HG03103 (cell line): ENCODE results near the gene C10orf143.
"Not testable (repeated sequence)": the region's sequence is repeated elsewhere in the genome, so short reads cannot be mapped to it uniquely, and the experiment has no call there.

Experiments
- ATAC-seq: cut with Tn5 transposase; IDR thresholded peaks from one replicate; pipeline ENCODE4 v1.9.1; 2021; ENCODE audit warnings: low read depth; ENCODE audit not compliant: unreplicated experiment

The C10orf143 gene

DNA sequence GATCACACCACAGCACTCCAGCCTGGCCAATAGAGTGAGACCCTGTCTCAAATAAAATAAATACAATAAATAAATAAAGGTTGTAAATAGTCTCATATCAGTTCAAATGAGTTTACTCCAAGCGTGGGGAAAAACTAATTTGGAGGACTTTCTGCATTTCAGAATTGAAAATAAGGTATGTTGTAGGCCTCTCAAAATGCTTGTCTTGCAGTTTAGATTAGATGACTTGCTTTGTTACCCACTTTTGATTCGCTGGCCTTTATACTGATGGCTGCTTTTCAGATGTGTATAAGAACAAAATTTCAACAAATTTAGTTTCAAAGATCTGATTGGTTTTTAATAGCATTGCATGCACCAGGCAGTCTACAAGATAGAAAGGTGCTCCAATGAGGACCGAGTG, 2.2 kb upstream of the C10orf143 start:
- no peak for ATAC-seq

DNA sequence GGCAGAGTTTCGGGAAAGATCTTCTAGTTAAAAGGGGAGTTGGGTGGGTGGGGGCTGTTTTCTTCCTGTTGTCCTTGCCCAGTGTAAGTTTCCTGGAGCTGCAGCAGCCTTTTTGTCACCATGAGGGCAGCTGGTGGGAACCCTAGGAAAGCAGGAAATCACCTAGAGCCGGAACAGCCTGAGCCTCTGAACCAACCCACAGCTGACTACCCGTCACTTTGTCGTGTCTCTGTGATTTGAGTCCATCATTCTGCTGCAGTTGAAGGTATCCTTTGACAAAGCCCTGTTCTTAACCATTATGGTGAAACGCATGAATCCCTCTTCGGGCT, 1.2 kb upstream of the C10orf143 start:
- ATAC-seq = no peak

DNA sequence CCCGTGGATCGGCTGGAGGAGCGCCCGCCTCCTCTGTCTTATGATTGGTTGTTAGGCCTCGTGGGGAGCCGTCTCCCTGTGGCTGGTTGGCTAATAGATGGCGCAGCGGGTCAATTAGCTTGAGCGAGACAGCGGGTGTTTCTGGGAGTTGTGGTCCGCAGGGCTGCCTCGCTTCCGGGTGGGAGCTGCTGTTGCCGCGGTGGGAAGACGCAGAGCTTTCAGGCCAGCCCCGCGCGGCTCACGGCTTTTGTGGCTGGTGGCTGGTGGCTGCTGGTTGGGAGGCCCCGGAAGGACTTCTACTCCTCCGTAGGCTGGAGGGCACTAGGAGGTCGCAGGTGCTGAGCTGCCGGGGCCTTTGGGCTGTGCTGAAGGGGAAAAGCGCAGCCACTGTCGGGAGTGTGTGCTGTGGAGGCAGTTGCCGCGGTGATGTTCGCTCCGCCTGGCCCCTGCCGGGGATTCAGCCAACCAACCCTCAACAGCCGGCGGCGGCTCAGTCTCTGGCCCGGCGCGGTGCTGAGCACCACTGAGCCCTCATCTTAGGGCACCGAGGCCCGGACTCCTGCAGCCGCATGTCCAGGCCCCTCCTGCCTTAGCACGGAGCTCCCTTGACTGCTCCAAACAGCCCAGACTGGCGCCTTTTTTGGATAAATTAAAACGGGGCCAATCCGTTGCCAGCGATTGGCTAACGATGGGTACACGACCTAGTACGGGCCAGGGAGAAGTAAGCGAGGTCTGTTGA, 652 bp upstream of the C10orf143 start:
- ATAC-seq = peak; percentile 79

- ATAC-seq = no peak
Observed at GRCh38 chr10:130109796-130110245, 809 bp downstream of the C10orf143 start.

DNA sequence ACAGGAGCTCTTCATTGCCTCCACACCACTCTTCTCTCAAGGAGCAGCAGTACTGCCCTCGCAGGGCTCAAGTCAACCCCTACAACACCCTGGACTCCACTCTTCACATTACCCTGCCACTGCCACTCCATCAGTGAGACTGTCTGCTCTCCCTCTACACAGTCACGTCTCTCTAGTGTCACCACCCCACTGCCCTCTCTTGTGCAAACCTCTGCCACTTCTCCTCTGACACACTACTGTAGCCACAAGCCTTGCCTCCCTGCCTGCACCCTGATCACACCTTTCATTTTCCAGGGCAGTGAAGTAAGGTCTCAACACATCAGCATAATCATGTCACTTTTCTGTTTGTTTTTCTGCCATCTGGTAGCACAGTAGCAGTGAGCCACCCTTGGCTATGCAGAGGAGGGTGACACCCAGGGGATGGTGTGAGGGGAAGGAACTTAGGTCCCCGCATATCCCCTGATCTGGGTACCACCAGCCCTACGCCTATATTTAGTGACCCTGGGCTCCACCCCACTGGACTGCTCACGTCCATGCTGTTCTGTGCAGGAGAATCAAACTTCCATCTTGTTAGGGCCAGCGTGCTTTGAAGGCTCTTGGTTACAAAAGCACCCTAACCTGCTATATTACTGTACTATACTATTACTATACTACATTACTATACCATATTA, 1.6 kb downstream of the C10orf143 start:
- ATAC-seq = no peak

DNA sequence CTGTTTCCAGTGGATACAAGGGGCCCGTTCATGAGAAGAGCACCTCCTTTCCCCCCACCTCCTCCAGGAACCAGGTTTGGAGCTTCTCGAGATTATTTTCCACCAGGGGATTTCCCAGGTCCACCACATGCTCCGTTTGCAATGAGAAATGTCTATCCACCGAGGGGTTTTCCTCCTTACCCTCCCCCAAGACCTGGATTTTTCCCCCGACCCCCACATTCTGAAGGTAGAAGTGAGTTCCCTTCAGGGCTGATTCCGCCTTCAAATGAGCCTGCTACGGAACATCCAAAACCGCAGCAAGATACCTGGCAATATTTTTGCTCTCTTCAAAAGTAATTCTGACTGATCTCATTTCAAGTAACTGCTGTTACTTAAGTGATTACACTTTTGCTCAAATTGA, 2.5 kb downstream of the C10orf143 start:
- not testable (repeated sequence) for ATAC-seq

GRCh38 chr10:130105724-130106123, 4.9 kb downstream of the C10orf143 start:
- ATAC-seq = no peak

GRCh38 chr10:130099344-130099743, 11.3 kb downstream of the C10orf143 start:
- no peak for ATAC-seq

DNA sequence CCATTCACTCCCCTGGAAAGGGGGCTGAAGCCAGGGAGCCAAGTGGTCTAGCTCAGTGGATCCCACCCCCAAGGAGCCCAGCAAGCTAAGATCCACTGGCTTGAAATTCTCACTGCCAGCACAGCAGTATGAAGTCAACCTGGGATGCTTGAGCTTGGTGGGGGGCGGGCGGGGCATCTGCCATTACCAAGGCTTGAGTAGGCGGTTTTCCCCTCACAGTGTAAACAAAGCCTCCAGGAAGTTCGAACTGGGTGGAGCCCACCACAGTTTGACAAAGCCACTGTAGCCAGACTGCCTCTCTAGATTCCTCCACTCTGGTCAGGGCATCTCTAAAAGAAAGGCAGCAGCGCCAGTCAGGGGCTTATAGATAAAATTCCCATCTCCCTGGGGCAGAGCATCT, 20.1 kb downstream of the C10orf143 start:
- ATAC-seq = not testable (repeated sequence)

GRCh38 chr10:130080461-130080814, 30.2 kb downstream of the C10orf143 start:
- no peak for ATAC-seq

GRCh38 chr10:130079614-130080460, 30.8 kb downstream of the C10orf143 start:
- ATAC-seq = no peak

- no peak for ATAC-seq
Observed at GRCh38 chr10:130078120-130078519, 32.5 kb downstream of the C10orf143 start.

DNA sequence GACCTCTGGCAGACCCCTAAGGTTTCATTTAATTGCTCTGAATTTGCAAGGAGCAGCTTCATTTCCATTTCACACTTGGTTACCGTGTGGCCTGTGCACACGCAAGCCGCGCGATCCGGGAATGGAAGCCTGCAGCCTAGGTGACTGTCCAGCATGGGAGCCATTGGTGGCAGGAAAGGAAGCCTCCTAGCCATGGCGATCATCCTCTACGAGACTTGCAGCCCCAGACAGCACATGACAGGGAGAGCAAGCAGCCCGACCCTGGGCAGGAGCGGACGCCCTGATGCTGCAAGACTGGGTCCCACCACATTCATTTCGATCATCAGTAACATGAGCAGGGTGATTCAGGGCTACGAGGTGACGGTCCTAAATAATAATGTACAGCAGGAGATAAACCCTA, 33.9 kb downstream of the C10orf143 start:
- no peak for ATAC-seq

DNA sequence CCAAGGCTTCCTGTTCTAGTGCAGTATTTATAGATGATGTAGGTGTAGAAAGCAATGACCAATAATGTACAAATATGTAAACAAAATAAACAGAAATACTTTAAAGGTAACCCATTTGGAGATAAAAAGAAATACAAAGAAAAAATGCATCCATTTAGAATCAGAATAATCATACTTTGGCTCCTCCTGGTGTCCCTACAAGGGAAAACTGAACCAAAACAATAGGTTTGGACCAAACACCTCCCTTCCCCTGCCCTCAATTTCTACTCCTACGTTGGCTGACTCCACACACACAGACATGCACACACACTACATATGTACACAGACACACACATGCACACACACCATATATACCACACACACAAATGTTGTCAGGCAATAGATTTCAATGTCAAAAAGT, 36.0 kb downstream of the C10orf143 start:
- no peak for ATAC-seq

GRCh38 chr10:130073912-130074311, 36.7 kb downstream of the C10orf143 start:
- no peak for ATAC-seq

DNA sequence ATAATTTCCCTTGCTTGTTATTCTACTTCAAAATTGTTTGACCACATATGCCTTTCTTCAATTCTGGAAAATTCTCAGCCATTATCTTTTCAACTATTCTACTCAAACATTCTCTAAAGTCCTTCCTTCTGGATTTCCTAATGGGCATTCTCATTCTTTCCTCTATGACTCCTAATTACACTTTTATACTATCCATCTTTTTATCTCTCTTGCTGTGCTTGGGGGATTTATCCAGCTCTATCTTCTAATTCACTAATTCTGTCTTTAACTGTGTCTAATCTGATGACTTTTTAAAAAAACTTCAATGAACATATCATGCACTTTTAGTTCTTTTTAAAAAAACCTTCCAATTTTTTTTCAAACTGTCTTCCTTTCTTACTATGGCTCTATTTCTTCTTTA, 38.4 kb downstream of the C10orf143 start:
- no peak for ATAC-seq

DNA sequence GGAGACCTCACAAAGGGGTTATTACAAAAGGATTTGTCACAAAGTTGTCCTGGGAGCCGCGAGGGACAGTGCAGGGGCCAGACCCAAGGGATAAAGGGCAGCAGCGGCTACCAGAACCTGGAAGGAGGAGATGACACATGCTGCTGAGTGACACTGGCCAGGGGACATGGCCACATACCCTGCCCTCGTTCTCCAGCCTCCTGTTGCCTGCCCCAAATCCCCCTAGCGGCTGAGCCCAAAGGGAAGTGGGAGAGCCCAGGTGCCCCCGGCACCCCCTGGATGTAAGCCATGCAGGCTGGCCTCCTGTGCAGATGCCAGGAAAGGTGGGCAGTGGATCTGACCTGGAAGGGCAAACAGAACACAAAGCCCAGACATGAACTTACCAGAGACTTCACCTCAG, 42.7 kb downstream of the C10orf143 start:
- ATAC-seq = no peak

GRCh38 chr10:130066743-130067142, 43.9 kb downstream of the C10orf143 start:
- ATAC-seq = no peak

- ATAC-seq = no peak
Observed at GRCh38 chr10:130065251-130065650, 45.4 kb downstream of the C10orf143 start.

GRCh38 chr10:130064783-130065182, 45.8 kb downstream of the C10orf143 start:
- ATAC-seq = no peak

DNA sequence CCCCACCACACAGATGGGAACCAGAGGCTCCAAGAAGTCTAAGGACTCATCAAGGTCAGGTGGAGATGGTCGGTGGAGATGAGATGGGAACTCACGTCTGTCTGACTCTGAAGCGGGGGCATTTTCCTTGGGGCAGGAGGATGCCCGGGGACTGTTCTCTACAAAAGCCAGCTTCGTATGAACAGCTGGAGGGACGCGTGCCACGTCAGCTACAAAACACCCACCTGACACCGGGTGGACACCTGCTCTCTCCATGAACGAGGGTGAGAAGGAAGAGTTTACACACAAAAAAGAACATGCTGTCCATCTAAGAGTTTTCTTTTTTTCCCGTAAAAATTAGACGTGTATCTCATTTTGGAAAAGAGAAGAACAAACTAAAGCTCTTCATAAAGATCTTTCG, 47.7 kb downstream of the C10orf143 start:
- ATAC-seq = no peak
